Stimulated activated CD4-positive, alpha-beta T cell treated with anti-CD3 and anti-CD28 coated beads, Interleukin-2, amount 100 ng/mL, for 48 hours (primary cell): Measurements from ENCODE around the gene PNPLA7.
"Not testable (repeated sequence)": the region's sequence is repeated elsewhere in the genome, so short reads cannot be mapped to it uniquely, and the experiment has no call there.

Experiments
- DNase-seq, 2 donors: peaks; one replicate each; pipeline ENCODE4 v3.0.0-alpha.2; 2020

The PNPLA7 gene

GRCh38 chr9:137574192-137574591, 24.0 kb upstream of the PNPLA7 start:
- no peak for DNase-seq

- no peak for DNase-seq
These were observed 20.4 kb upstream of the PNPLA7 start for GRCh38 chr9:137570566-137570965.

- DNase-seq = no peak
These were observed 19.5 kb upstream of the PNPLA7 start for GRCh38 chr9:137569609-137570203.

- DNase-seq = not testable (repeated sequence)
These were observed 18.2 kb upstream of the PNPLA7 start for GRCh38 chr9:137568445-137568844.

- no peak for DNase-seq
These were observed 14.7 kb upstream of the PNPLA7 start for GRCh38 chr9:137564817-137565411.

- no peak for DNase-seq
These were observed 13.9 kb upstream of the PNPLA7 start for GRCh38 chr9:137564134-137564533.

- no peak for DNase-seq
These were observed 7.9 kb upstream of the PNPLA7 start for GRCh38 chr9:137558127-137558526.

GRCh38 chr9:137556069-137556838, 6.1 kb upstream of the PNPLA7 start:
- DNase-seq = no peak

- DNase-seq = no peak
These were observed 5.0 kb upstream of the PNPLA7 start for GRCh38 chr9:137555179-137555578.

GRCh38 chr9:137554349-137554748, 4.1 kb upstream of the PNPLA7 start:
- no peak for DNase-seq

- DNase-seq = not testable (repeated sequence)
These were observed 3.5 kb upstream of the PNPLA7 start for GRCh38 chr9:137553654-137554053.

GRCh38 chr9:137552022-137552768, 2.0 kb upstream of the PNPLA7 start:
- no peak for DNase-seq

GRCh38 chr9:137551264-137552021, 1.2 kb upstream of the PNPLA7 start, which contains the start of gene MRPL41:
Gene MRPL41, plus strand, starts transcription at chr9:137551879. Its CDS starts 203 bp downstream, at chr9:137552082.
- peak; percentile 81 to 85 for DNase-seq

GRCh38 chr9:137550958-137551263, 709 bp upstream of the PNPLA7 start:
- not testable (repeated sequence) for DNase-seq

GRCh38 chr9:137547687-137548543, 2.3 kb downstream of the PNPLA7 start:
- DNase-seq = no peak

- no peak for DNase-seq
These were observed 5.1 kb downstream of the PNPLA7 start for GRCh38 chr9:137545123-137545522.

- no peak for DNase-seq
These were observed 5.9 kb downstream of the PNPLA7 start for GRCh38 chr9:137544176-137544760.

- no peak for DNase-seq
These were observed 6.8 kb downstream of the PNPLA7 start for GRCh38 chr9:137543237-137543963.

- DNase-seq = no peak
These were observed 7.7 kb downstream of the PNPLA7 start for GRCh38 chr9:137542486-137542885.

- DNase-seq = no peak
These were observed 9.7 kb downstream of the PNPLA7 start for GRCh38 chr9:137540536-137540935.

- no peak for DNase-seq
These were observed 12.1 kb downstream of the PNPLA7 start for GRCh38 chr9:137538058-137538457.
